GM21619 (cell line): ENCODE measurements around the gene BTAF1.
"Not testable (repeated sequence)": the region's sequence is repeated elsewhere in the genome, so short reads cannot be mapped to it uniquely, and the experiment has no call there.

ENCODE experiments used
- ATAC-seq: cut with Tn5 transposase; IDR thresholded peaks from one replicate; pipeline ENCODE4 v1.9.1; 2021; ENCODE audit not compliant: unreplicated experiment

BTAF1 gene

GRCh38 chr10:91977491-91977890 lies 53.9 kb downstream of the BTAF1 start:
- no peak for ATAC-seq

- no peak for ATAC-seq
Observed at GRCh38 chr10:91978585-91978984, 55.0 kb downstream of the BTAF1 start.

- ATAC-seq: no peak
Observed at GRCh38 chr10:91980319-91980718, 56.7 kb downstream of the BTAF1 start.

GRCh38 chr10:91983416-91983815 lies 59.8 kb downstream of the BTAF1 start:
- ATAC-seq: no peak

- ATAC-seq: no peak
Observed at GRCh38 chr10:91987397-91988037, 63.9 kb downstream of the BTAF1 start.

- ATAC-seq: no peak
Observed at GRCh38 chr10:91992031-91992430, 68.5 kb downstream of the BTAF1 start.

GRCh38 chr10:91996266-91996665 lies 72.7 kb downstream of the BTAF1 start:
- ATAC-seq: no peak

- no peak for ATAC-seq
Observed at GRCh38 chr10:92001581-92001980, 78.0 kb downstream of the BTAF1 start.

GRCh38 chr10:92001995-92002394 lies 78.4 kb downstream of the BTAF1 start:
- no peak for ATAC-seq

GRCh38 chr10:92003258-92003657 lies 79.7 kb downstream of the BTAF1 start:
- no peak for ATAC-seq

GRCh38 chr10:92005978-92006377 lies 82.4 kb downstream of the BTAF1 start:
- no peak for ATAC-seq

- ATAC-seq: no peak
Observed at GRCh38 chr10:92009445-92009844, 85.9 kb downstream of the BTAF1 start.

GRCh38 chr10:92010047-92010735 lies 86.6 kb downstream of the BTAF1 start:
- no peak for ATAC-seq

GRCh38 chr10:92011560-92012214 lies 88.1 kb downstream of the BTAF1 start:
- no peak for ATAC-seq

- ATAC-seq: no peak
Observed at GRCh38 chr10:92014620-92015019, 91.0 kb downstream of the BTAF1 start.

- no peak for ATAC-seq
Observed at GRCh38 chr10:92024700-92025099, 101.1 kb downstream of the BTAF1 start.

GRCh38 chr10:92025340-92025739 lies 101.8 kb downstream of the BTAF1 start:
- not testable (repeated sequence) for ATAC-seq

- no peak for ATAC-seq
Observed at GRCh38 chr10:92027141-92027540, 103.6 kb downstream of the BTAF1 start.

- ATAC-seq: no peak
Observed at GRCh38 chr10:92031580-92031979, 108.0 kb downstream of the BTAF1 start.

- ATAC-seq: not testable (repeated sequence)
Observed at GRCh38 chr10:92033070-92033469, 109.5 kb downstream of the BTAF1 start.

GRCh38 chr10:92038949-92039348 lies 115.4 kb downstream of the BTAF1 start:
- ATAC-seq: no peak

GRCh38 chr10:92042541-92042940 lies 119.0 kb downstream of the BTAF1 start:
- ATAC-seq: no peak
